Panc1 (cell line): ENCODE data around the gene GRP.

Source experiments
- CTCF ChIP-seq: fragments of 450-650 bp; IDR thresholded peaks from 2 replicates; pipeline ENCODE4 v1.5.1; 2017; ENCODE audit warnings: mild to moderate bottlenecking
- POLR2AphosphoS5 ChIP-seq: IDR thresholded peaks from 2 replicates; pipeline ENCODE4 v1.6.1; 2012; ENCODE audit warnings: mild to moderate bottlenecking, low read depth, low read length, moderate library complexity
- SIN3A ChIP-seq: IDR thresholded peaks from 2 replicates; pipeline ENCODE4 v1.6.1; 2012; ENCODE audit warnings: low read depth, mild to moderate bottlenecking, low read length, moderate library complexity, borderline replicate concordance; ENCODE audit not compliant: insufficient read depth

- TF ChIP-seq CTCF (no peak), SIN3A (no peak), POLR2AphosphoS5 (no peak)
Observed at GRCh38 chr18:59219672-59220163, at the start of gene GRP.
